Measurements from ENCODE around the gene PKD2L1. TPM values are rescaled to one million over a fixed set of nuclear protein-coding genes. Genes with fewer than 3 reads are reported as not detected.

PKD2L1 gene
- polyA plus RNA-seq, 1 donor from 2014 or later, result not detected

GRCh38 chr10:100371482-100372027 lies 41.5 kb upstream of the PKD2L1 start:
- Histone ChIP-seq H3K36me3 (ENCODE audit: insufficient read depth, low read length) (no peaks in the 10 kb centered on the region), H3K9ac (ENCODE audit: low read length) (no peak overlapping the region), H3K27ac (ENCODE audit: low read length) (no peak overlapping the region), H3K4me2 (ENCODE audit: low read length) (no peak overlapping the region), H3K27me3 (ENCODE audit: insufficient read depth, low read depth, low read length) (no peaks in the 10 kb centered on the region), H3K9me3 (ENCODE audit: low read length) (no peaks in the 10 kb centered on the region), H4K20me1 (ENCODE audit: insufficient read depth) (no peaks in the 10 kb centered on the region), H3K9me2 (ENCODE audit: insufficient read depth, low read length) (no peaks in the 10 kb centered on the region), H3F3A (ENCODE audit: insufficient read depth, low read length, poor library complexity, severe bottlenecking) (peaks cover 6% of the 10 kb centered on the region), H2AFZ (ENCODE audit: low read depth, low read length) (no peak overlapping the region), H3K4me3 (ENCODE audit: low read length) (no peak overlapping the region), H3K79me2 (replicated peaks; ENCODE audit: insufficient read depth, low read length) (peaks cover 9% of the 10 kb centered on the region)
- TF ChIP-seq RAD21 (conservative IDR thresholded peaks at IDR 0.05), result no peak
- TF ChIP-seq MXI1 (conservative IDR thresholded peaks at IDR 0.05; ENCODE audit: poor library complexity, severe bottlenecking), result no peak
- TF ChIP-seq EP300 (conservative IDR thresholded peaks at IDR 0.05; ENCODE audit: poor library complexity, severe bottlenecking), result no peak
- TF ChIP-seq TAF1 (IDR thresholded peaks at IDR 0.05; ENCODE audit: low read depth), result no peak
- no peak for TF ChIP-seq SMC3 (conservative IDR thresholded peaks at IDR 0.05; ENCODE audit: poor library complexity)
- TF ChIP-seq, protein P1, sequence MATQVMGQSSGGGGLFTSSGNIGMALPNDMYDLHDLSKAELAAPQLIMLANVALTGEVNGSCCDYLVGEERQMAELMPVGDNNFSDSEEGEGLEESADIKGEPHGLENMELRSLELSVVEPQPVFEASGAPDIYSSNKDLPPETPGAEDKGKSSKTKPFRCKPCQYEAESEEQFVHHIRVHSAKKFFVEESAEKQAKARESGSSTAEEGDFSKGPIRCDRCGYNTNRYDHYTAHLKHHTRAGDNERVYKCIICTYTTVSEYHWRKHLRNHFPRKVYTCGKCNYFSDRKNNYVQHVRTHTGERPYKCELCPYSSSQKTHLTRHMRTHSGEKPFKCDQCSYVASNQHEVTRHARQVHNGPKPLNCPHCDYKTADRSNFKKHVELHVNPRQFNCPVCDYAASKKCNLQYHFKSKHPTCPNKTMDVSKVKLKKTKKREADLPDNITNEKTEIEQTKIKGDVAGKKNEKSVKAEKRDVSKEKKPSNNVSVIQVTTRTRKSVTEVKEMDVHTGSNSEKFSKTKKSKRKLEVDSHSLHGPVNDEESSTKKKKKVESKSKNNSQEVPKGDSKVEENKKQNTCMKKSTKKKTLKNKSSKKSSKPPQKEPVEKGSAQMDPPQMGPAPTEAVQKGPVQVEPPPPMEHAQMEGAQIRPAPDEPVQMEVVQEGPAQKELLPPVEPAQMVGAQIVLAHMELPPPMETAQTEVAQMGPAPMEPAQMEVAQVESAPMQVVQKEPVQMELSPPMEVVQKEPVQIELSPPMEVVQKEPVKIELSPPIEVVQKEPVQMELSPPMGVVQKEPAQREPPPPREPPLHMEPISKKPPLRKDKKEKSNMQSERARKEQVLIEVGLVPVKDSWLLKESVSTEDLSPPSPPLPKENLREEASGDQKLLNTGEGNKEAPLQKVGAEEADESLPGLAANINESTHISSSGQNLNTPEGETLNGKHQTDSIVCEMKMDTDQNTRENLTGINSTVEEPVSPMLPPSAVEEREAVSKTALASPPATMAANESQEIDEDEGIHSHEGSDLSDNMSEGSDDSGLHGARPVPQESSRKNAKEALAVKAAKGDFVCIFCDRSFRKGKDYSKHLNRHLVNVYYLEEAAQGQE (IDR thresholded peaks at IDR 0.05; ENCODE audit: borderline replicate concordance), result no peak

DNA sequence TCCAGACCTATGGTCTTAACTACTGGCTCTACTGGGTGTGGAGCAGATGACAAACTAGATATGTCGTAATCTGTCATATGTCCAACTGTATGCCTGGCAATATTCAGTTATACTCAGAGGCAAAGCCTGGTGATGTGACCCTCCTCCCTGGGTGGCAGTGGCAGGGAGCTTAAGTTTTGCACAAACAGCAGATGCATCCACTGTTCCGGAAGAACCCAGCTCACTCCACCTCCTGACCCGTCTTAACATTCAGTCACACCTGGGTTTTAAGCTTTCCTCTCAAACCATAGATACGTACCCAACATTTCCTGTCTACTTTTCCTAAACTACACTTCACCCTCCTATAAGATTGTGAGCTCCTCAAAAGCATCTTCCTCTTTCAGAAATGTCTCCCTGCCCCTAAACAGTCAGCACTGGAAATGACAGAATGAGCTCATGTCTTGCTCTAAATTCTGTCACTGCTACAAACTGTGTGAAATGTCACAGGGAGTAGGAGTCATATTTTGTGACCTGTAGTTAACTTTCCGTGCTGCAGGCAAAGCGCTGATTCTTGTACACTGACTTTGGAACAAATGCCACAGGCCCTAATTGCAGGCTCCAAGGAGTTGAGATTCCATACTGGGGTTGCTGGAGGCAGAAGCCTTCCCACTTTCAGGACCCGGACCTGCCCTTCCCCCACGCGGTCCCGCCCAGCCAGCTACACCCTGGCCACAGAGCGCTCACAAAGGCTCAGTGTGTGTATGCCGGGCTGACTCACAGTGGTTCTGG lies 40.9 kb upstream of the PKD2L1 start:
- TF ChIP-seq MXI1 (conservative IDR thresholded peaks at IDR 0.05; ENCODE audit: poor library complexity, severe bottlenecking) (no peak), RAD21 (conservative IDR thresholded peaks at IDR 0.05) (no peak), EP300 (conservative IDR thresholded peaks at IDR 0.05; ENCODE audit: poor library complexity, severe bottlenecking) (no peak), EZH2 (IDR thresholded peaks at IDR 0.05; ENCODE audit: borderline replicate concordance, insufficient read depth, low read length, poor library complexity, severe bottlenecking) (no peak), SMC3 (conservative IDR thresholded peaks at IDR 0.05; ENCODE audit: poor library complexity) (no peak), POLR2AphosphoS5 (IDR thresholded peaks at IDR 0.05) (no peak), TAF1 (IDR thresholded peaks at IDR 0.05; ENCODE audit: low read depth) (no peak), CTCF (IDR thresholded peaks at IDR 0.05; ENCODE audit: poor library complexity, severe bottlenecking) (no peak)
- TF ChIP-seq, protein P1 (IDR thresholded peaks at IDR 0.05; ENCODE audit: borderline replicate concordance), result no peak
- no peaks in the 10 kb centered on the region for H4K20me1 ChIP-seq (ENCODE audit: insufficient read depth)
- H3K27me3 ChIP-seq (ENCODE audit: insufficient read depth, low read depth, low read length), result no peaks in the 10 kb centered on the region
- no peaks in the 10 kb centered on the region for H3K9me2 ChIP-seq (ENCODE audit: insufficient read depth, low read length)
- H2AFZ ChIP-seq (ENCODE audit: low read depth, low read length), result no peak overlapping the region
- H3K27ac ChIP-seq (ENCODE audit: low read length), result no peak overlapping the region
- peaks cover 4% of the 10 kb centered on the region for H3K79me2 ChIP-seq (replicated peaks; ENCODE audit: insufficient read depth, low read length)
- H3K9me3 ChIP-seq (ENCODE audit: low read length), result no peaks in the 10 kb centered on the region
- H3F3A ChIP-seq (ENCODE audit: insufficient read depth, low read length, poor library complexity, severe bottlenecking), result peaks cover 6% of the 10 kb centered on the region
- H3K36me3 ChIP-seq (ENCODE audit: insufficient read depth, low read length), result no peaks in the 10 kb centered on the region
- no peak overlapping the region for H3K9ac ChIP-seq (ENCODE audit: low read length)
- H3K4me3 ChIP-seq (ENCODE audit: low read length), result no peak overlapping the region
- H3K4me2 ChIP-seq (ENCODE audit: low read length), result no peak overlapping the region
